Astrocyte (in vitro differentiated cells and primary cell): Measurements from ENCODE around the gene RAB3D.

Source experiments
- EZH2 ChIP-seq: IDR thresholded peaks from 2 replicates; pipeline ENCODE4 v1.6.1; 2012; ENCODE audit warnings: mild to moderate bottlenecking, low read length, inconsistent platforms; ENCODE audit not compliant: insufficient read depth
- TF ChIP-seq, protein P1 (sequence below): IDR thresholded peaks from 2 replicates; pipeline ENCODE4 v1.5.1; 2011; ENCODE audit warnings: low read depth, mild to moderate bottlenecking, inconsistent platforms, low read length, moderate library complexity; ENCODE audit not compliant: insufficient read depth

DNA sequence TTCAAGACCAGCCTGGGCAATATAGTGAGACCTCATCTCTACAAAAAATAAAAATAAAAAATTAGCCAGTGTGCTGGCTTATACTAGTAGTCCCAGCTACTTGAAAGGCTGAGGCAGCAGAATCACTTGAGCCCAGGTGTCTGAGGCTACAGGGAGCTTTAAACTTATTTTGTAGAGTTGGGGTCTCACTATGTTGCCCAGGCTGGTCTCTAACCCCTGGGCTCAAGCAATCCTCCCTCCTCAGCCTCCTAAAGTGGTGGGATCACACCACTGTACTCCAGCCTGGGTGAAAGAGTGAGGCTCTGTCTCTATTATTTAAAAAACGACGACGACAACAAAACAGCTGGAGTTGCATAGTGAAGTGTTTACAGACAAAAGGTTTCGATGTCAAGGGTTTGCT is 8.0 kb downstream of the RAB3D start:
- TF ChIP-seq, protein P1, sequence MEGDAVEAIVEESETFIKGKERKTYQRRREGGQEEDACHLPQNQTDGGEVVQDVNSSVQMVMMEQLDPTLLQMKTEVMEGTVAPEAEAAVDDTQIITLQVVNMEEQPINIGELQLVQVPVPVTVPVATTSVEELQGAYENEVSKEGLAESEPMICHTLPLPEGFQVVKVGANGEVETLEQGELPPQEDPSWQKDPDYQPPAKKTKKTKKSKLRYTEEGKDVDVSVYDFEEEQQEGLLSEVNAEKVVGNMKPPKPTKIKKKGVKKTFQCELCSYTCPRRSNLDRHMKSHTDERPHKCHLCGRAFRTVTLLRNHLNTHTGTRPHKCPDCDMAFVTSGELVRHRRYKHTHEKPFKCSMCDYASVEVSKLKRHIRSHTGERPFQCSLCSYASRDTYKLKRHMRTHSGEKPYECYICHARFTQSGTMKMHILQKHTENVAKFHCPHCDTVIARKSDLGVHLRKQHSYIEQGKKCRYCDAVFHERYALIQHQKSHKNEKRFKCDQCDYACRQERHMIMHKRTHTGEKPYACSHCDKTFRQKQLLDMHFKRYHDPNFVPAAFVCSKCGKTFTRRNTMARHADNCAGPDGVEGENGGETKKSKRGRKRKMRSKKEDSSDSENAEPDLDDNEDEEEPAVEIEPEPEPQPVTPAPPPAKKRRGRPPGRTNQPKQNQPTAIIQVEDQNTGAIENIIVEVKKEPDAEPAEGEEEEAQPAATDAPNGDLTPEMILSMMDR = no peak
- no peak for TF ChIP-seq EZH2
